Epidermal melanocyte (primary cell): ENCODE data around the gene HOXD3.

Experiments used
- DNase-seq: peaks from one replicate; pipeline ENCODE4 v3.0.0; 2011; ENCODE audit warnings: low spot score; ENCODE audit not compliant: insufficient read length

The HOXD3 gene

DNA sequence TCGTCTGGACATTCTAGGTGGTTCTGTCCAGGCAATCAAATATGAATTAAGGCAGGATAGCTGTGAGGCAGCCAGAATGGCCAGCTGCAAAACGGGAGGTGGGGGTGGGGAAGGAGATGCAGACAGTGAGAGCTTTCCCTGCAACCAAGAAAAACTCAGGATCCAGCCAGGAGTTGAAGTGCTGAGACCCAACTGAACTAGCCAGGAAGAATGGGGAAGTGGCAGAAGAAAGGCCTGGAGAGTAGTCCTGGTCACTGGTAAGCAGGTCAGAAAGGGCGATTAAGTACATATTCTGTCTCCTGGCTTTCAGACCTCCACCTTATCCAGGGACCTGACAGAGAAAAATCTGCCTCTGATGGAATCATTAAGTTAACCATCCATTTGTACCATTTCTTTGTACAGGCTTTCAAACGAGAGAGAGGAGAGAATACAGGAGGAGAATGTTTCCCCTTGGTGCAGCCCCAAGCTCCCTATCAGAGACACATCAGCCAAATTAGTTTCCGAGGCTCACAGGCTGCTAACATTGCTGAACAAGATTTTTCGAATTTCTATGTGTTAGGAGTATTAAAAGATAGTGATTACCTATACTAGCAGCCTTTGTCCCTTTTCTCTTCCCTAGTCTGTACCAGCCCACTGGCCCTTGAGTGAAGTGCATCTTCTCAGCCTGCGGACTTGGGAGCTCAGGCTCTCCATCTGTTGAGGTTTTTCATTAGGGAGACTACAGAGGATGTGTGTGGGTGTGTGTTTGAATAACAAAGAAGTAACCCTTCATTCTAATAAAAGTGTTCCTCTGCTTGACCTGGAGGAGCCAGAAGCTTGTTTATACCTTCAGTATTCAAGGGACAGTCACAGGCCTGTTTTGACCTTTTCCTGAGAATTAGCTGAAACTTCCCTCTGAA is 18.9 kb downstream of the HOXD3 start:
- no peak for DNase-seq

DNA sequence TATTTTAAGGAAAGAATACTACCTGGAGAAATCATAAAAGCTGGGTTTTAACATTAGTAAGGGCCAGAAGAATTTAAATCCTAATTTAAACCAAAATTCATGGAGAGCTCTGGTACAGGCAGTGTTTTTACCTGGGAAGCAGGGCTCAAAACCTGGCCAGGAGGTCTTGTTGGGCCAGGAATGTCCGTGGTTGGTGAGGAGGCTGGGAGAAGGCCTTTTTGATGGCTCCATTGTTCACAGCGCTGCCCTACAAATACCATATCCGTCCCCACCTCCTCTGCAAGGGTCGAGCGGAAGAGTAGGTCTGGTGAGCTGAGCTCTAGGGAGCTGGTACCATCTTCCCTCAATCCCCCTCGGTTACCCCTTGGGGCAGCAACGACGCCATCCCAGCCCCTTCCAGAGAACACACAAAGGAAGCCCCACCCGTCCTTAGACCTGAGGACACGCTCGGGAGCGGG is 20.5 kb downstream of the HOXD3 start:
- no peak for DNase-seq

DNA sequence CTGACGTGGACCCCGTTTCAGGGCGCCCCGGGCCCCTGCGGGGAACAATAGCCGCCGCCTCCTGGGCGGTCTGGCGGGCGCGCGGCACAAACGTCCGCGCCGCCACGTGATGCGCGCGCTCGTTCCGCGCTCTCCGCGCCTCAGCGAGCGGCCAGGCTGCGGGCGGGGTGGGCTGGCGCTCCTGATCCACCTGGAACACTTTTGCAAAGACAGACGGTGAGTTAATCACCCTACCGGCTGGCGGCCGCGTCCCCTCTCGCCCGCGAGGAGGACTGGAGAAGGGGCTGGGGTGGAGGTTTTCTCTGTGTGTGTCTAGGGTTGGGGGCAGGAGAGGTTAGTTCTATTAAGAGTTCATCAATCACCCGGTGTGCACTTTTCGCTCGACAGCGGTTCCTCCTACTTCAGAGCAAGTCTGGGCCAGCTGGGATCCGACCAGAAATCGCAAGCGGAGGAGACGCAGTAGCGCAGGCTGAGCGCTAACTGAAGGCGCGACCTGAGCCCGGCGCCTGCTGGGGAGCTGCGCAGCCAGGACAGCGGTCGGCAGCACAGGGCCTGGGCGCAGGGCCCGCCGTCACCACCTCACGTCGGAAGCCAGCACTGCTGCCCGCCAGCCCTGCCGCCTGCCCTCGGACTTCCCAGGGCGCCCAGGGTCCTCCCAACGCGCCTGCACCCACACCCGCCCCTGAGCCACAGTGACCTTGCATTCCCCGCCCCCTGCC is 21.1 kb downstream of the HOXD3 start:
- DNase-seq, result no peak

DNA sequence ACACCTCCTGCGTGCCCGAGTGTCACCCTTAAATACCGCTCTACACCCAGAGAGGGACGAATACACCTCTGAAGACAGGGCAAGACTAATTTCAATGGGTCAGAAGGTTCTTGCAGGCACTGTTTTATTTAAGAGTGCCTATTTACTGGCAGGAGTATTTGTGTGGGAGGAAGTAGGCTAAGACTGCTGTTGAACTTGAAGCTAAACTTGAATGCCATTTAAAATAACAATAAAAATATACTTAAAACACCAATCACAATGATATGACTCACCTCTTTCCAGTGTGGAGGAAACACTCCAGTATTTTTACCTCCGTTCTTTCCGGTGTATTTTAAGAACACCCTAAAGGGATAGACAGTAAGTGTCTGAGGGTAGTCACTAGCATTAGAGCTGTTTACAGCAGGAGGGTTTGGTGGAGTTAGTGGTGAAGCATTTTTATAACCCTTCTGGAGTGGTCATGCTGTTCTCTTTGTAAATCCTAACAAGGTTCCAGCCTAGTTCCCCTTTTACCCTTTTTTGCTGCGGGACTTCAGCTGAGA is 21.7 kb downstream of the HOXD3 start:
- no peak for DNase-seq

DNA sequence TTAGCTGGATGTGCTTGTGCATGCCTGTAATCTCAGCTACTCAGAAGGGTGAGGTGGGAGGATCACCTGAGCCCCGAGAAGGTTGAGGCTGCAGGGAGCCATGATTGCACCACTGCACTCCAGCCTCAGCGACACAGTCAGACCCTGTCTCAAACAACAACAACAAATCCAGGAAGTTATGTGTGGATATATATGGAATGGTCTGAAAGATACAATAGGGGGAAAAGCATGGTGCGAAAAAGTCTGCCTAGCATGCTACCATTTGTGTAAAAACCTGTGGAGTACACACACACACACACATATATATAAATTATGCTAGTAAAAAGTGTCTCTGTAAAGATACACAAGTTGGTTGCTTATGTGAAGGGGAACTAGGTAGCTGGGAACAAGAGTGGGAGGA is 24.4 kb downstream of the HOXD3 start:
- no peak for DNase-seq

DNA sequence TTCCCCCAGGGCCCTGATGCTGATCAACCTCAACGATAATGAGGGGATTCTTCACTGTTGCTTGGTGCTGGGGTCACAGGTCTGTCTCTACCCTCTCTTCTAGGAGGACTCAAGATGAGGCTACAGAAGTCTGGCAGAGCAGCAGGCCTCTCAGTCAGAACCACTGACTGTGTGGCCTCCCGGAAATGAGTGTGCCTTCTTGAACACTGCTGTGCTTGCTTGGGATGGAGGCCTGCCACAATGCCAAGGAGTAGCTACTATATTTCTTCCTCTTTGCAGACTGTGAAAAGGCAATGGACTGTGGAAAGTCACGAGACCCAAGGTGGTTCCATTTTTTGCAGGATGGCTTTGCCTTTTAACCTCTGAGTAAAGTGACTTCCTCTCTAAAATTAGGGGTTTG is 25.6 kb downstream of the HOXD3 start:
- no peak for DNase-seq

DNA sequence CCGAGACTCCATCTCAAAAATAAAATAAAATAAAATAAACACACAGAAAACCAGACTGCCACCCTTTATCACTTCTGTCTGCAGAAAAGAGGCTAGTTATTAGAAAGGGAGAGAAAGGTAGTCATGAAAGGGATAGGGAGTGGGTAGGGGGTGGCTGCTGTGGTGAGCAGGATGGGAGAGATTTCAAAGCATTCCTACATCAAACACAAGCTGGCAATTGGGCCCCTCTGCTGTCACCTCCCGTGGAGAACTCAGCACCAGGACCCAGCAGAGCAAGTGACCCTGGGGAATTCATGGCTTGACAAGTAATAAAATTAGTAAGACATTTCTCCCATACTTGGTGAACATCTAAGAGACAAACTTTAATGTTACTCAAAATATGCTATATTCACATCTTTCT is 27.6 kb downstream of the HOXD3 start:
- no peak for DNase-seq

DNA sequence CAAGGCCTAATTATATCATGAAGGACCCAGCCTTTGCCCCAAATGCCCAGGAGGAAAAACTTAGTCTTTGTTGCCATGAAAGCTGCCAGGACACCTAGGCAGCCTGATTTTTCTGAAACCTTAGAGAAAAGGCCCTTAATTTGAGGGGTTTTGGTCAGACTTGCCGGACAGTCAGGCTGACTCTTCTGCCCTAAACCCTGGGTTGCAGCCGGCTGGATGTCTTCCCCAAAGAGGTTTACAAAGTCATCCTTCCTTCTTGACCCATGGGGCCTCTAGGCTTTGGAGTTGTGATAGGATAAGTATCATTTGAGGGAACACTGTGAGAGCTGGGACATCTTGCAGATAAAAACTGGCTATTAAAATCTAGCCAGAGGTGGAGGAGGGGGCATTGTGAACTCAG is 28.9 kb downstream of the HOXD3 start:
- DNase-seq, result no peak

DNA sequence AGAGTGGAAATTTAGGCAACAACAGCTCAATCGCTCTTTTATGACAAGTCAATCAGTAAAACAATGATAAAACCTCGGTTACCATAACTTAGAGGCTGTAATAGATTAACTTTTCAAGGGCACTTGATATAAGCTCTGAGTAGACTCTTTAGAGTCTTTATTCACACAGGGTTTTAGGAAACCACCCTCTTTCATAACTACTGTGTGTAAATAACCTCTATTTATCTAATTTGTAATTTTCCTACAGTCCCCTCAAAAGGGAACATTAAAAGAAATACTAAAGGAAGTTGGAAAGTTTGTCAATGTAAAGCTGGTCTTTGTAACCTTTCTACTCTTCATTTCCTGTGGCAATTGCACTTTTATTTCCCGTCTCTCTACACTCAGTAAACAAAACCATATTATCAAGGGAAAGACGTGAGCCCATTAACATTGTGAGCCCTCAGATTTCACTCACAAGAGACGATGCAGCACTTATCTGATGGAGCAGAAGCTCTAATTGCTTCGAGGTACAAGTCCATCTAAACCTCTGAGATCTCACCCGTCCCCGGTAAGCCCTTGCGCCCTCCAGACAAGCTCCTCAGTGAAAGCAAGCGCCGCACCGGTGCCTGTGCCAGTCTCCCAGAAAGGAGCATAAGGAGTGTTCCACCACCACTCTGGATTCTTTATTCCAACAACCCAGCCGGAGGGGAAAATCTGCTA is 30.2 kb downstream of the HOXD3 start:
- DNase-seq, result no peak

DNA sequence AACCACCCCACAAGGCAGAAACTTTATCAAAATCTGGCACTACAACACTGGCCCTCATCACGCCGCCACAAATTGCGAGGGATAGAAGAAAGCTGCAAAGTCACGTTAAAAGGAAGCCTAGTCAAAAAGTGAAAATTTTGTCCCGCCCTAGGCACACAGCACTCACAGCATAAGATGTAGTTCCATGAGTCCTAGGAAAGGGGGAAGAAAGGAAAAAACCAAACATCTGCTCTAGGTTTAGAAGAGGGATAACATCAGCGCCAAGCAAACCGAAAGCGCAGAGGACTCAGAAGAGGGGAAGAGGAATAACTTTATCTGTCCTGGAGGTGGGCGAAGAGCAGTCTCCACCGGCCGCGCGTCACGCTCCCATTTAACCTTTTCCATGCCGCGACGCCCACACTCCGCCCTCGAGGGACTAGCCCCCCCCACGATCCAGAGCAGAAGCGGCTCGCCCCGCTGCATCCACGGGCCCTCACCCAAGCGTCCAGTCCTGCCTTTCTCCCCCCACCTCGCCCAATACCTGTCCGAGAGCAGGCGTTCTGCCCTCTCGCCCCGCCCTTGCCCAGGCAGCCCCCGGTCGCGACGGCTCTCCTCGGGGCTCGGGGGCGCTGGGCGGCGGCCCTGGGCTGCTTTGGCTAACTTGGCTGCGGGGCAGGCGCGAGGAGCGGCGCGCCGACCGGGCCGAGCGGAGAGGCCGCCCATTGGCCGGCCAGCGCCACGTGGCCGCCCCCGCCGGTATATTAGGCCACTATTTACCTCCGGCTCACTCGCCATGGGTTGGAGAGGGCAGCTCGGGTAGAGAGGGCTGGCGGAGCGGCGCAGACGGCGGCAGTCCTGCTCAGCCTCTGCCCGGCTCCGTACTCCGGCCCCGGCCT is 31.0 kb downstream of the HOXD3 start, which contains the start of gene HOXD1:
TSS of gene HOXD1 (plus strand) at position 770 of the 875 bp plus-strand sequence. CDS start 134 bp downstream, outside the sequence.
- peak; percentile 75 for DNase-seq

DNA sequence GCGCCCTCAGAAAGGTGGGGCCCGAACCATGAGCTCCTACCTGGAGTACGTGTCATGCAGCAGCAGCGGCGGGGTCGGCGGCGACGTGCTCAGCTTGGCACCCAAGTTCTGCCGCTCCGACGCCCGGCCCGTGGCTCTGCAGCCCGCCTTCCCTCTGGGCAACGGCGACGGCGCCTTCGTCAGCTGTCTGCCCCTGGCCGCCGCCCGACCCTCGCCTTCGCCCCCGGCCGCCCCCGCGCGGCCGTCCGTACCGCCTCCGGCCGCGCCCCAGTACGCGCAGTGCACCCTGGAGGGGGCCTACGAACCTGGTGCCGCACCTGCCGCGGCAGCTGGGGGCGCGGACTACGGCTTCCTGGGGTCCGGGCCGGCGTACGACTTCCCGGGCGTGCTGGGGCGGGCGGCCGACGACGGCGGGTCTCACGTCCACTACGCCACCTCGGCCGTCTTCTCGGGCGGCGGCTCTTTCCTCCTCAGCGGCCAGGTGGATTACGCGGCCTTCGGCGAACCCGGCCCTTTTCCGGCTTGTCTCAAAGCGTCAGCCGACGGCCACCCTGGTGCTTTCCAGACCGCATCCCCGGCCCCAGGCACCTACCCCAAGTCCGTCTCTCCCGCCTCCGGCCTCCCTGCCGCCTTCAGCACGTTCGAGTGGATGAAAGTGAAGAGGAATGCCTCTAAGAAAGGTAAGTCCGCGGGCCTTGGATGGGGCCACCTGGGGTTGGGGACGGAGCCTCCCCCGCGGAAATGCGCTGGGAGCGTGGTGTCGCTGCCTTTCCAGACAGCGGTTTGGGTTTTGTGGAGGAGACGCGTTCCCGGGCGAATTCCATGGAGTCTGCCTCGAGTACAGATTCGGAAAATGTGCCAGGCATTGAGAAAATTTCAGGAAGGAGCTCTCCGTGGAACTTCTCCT is 31.9 kb downstream of the HOXD3 start:
- DNase-seq, result no peak

DNA sequence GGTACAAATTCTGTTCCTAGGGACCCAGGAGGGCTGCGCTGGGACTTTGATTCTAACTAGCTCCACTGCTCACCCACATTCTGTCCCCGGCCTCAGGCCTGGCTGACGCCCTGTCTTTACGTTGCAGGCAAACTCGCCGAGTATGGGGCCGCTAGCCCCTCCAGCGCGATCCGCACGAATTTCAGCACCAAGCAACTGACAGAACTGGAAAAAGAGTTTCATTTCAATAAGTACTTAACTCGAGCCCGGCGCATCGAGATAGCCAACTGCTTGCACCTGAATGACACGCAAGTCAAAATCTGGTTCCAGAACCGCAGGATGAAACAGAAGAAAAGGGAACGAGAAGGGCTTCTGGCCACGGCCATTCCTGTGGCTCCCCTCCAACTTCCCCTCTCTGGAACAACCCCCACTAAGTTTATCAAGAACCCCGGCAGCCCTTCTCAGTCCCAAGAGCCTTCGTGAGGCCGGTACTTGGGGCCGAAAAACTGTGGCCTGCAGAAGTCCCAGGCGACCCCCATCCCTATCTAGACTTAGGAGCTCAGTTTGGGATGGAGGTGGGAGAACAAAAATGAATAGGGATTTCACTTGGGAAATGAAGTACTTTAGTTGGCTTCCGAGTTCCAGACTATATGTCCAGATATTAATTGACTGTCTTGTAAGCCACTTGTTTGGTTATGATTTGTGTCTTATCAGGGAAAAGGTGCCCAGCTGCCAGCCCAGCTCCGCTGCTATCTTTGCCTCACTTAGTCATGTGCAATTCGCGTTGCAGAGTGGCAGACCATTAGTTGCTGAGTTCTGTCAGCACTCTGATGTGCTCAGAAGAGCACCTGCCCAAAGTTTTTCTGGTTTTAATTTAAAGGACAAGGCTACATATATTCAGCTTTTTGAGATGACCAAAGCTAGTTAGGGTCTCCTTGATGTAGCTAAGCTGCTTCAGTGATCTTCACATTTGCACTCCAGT is 32.9 kb downstream of the HOXD3 start:
- DNase-seq, result no peak

DNA sequence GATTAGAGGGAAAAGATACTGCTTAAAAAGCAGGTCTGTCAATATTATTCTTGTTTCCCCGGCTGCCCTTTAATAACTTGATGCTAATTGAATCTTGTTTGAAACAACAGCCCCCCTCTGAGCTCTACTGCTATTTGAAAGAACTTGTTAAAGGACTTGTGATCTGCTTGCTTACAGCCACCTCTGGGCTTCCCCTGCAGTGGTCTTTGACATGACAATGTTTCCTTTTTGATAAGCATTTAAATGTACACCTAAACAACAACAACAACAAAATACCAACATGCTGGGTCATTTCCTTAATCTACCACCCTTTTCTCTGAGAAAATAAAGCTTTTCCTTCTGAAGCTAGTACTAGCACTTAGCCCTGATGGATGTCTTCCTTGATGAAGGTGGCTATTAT is 35.2 kb downstream of the HOXD3 start:
- DNase-seq, result no peak

DNA sequence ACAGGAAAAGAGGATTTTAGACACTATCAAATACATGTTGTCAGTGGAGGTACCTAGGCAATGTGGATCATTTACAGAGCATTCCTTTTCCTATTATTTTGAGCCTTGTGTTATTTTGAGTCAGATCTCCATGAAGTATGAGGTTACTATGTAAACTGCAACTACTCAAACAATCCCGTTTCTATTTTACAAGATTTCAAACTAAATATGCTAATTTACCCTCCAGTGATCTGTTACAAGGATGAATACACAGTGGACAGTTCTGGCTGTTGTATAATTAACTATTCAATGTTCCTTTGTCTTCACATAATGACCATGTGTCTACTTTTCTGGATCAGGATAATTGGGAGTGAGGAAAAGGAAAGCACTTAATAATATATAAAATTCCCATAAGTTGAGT is 35.9 kb downstream of the HOXD3 start:
- DNase-seq, result no peak

DNA sequence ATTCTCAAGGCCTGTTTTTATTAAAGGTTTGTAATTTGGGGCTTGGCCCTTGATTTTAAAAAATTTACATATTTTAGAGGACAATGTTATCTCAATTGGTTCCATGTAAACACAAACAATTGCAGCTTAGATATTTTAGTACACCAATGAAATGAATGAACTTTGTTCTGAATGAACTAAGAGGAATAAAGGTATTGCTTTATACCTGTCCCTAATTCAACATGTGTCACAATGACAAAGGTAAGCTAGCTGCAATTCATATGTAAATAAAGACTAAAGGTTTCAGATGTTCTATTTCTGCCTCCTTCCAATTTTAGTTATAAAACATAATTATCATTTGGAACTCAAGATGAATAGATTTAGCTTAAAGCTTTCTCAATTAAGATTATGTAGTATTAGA is 42.8 kb downstream of the HOXD3 start:
- DNase-seq, result no peak

DNA sequence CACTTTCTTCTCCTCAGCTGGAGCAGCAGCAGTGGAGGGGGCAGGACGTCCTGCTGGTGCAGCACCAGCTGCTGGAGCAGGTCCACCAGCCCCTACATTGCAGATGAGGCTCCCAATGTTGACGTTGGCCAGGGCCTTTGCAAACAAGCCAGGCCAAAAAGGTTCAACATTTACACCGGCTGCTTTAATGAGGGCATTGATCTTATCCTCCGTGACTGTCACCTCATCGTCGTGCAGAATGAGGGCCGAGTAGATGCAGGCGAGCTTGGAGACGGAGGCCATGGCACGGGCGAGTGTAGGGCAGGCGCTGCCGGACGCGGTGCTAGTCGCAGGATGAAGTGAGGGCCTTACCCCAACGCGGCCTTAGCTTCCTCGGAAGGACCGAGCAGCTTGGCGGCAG is 43.9 kb downstream of the HOXD3 start:
- DNase-seq, result no peak

DNA sequence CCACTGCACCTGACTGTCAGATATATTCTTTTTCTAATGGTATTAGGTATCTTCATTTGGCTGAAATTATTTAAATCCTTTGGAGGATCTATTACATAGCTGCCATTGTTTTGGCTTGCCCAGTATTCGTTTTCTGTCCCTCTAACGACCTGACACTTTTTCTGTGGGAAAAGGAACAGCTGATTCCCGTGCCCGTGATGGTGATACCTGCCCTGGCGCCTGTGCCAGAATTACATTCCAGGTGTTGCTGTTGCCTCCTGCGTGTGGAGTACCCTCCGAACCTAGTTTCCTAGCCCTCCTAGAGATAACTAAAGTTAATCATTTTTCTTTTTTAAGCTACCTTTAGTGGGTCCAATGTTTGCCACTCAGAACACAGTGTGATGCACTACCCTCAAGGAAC is 45.4 kb downstream of the HOXD3 start:
- no peak for DNase-seq

DNA sequence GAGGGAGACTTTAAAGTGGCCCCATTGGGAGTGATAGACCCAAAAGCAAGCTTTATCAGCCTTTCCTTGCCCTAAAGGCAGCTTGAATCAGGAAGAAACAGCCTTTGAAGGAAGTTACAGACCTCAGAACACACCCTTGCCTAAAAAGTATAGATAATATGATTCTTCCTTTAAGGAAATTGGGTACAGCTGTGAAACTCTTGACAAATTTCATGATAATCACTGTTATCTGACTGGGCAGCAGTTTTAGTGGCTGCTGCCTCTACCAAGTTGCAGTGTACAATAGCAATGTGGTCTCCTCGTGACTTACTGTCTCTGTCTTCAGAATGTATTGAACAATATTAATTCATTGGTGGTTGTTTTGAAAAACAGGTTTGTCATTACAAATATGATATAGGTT is 48.0 kb downstream of the HOXD3 start:
- DNase-seq, result no peak

DNA sequence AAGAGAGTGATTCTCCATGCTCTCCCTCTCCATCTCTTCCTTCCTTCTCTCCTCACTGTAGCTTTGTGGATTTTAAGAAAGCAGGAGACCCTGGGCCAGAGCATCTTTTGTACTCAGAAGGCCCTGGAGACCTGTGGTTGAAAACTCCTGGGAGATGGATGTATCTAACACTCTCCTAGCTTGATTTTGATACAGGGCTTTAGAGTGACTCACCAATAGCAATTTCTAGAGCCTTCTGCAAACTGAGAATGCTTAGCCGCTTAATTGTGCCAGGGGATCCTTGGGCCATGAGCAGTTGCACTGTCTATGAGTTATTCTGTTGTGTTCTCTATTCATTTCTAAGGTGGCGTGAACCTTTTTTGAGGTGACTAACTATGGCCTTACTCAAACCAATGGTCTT is 49.0 kb downstream of the HOXD3 start:
- no peak for DNase-seq
